Measurements from ENCODE around the gene CD3G. TPM values are rescaled to one million over a fixed set of nuclear protein-coding genes. Genes with fewer than 3 reads are reported as not detected.

The CD3G gene
- total and polyA plus RNA-seq, 2 of the 8 experiments (the other 6 are each of a cell fraction or from before 2014, with no cell fraction given): not detected

- Histone ChIP-seq H3K36me3 (ENCODE audit: control insufficient read depth in 2 of 4, insufficient read depth in 4 of 4, low read length in 3 of 4) (no peaks in the 10 kb centered on the region), H3K18ac (ENCODE audit: extremely low read depth, low read length) (no peak overlapping the region), H3K23me2 (ENCODE audit: low read depth, low read length) (peaks cover 5% of the 10 kb centered on the region; the same call in 1 of the 2 replicates), H4K91ac (replicated peaks; ENCODE audit: insufficient read length, low read length) (no peak overlapping the region), H2AFZ (ENCODE audit: low read length) (no peak overlapping the region), H3K14ac (ENCODE audit: insufficient read length) (no peak overlapping the region), H4K5ac (ENCODE audit: insufficient read length, low read depth, low read length) (no peak overlapping the region), H2BK12ac (ENCODE audit: low read depth, low read length) (no peak overlapping the region), H3K56ac (replicated peaks; ENCODE audit: insufficient read length, low read depth, low read length) (no peak overlapping the region), H3K9me3 (ENCODE audit: insufficient read depth in 2 of 2, low read depth in 1 of 2, low read length in 1 of 2) (no peaks in the 10 kb centered on the region), H3K79me2 (ENCODE audit: control insufficient read depth in 1 of 2, insufficient read depth in 2 of 2, low read length in 2 of 2) (no peaks in the 10 kb centered on the region), H3K9ac (replicated peaks in 1 of 4; ENCODE audit: extremely low read depth in 1 of 4, low read depth in 3 of 4, low read length in 3 of 4) (no peak overlapping the region), H3K27me3 (replicated peaks in 1 of 4; ENCODE audit: control insufficient read depth in 3 of 4, extremely low read depth in 1 of 4, insufficient read depth in 3 of 4, low read length in 3 of 4) (no peaks in the 10 kb centered on the region), H2BK120ac (replicated peaks; ENCODE audit: low read depth, low read length) (no peak overlapping the region), H2BK5ac (ENCODE audit: low read depth, low read length) (no peak overlapping the region), H2AK5ac (ENCODE audit: low read depth, low read length) (no peak overlapping the region), H3K27ac (ENCODE audit: low read depth, low read length) (no peak overlapping the region), H3K4me3 (ENCODE audit: extremely low read depth in 1 of 4, insufficient read depth in 2 of 4, low read depth in 3 of 4, low read length in 4 of 4) (no peak overlapping the region), H3K4me1 (replicated peaks in 1 of 4; ENCODE audit: control insufficient read depth in 3 of 4, insufficient read depth in 4 of 4, low read length in 3 of 4) (peaks cover 2 to 11% (median 6%) of the 10 kb centered on the region in 4 experiments; a peak in 6 of 7 replicates), H3K4me2 (ENCODE audit: insufficient read depth in 1 of 2, low read depth in 2 of 2, low read length in 2 of 2) (no peak overlapping the region), H4K8ac (ENCODE audit: extremely low read depth, insufficient read depth, low read length) (no peak overlapping the region), H3K23ac (ENCODE audit: insufficient read length) (no peak overlapping the region), H4K20me1 (replicated peaks in 1 of 2; ENCODE audit: control insufficient read depth in 1 of 2, insufficient read depth in 2 of 2, low read length in 2 of 2) (no peaks in the 10 kb centered on the region), H2BK15ac (ENCODE audit: low read length) (no peak overlapping the region), H2BK20ac (ENCODE audit: low read length) (no peak overlapping the region), H3K4ac (replicated peaks; ENCODE audit: insufficient read length, low read depth, low read length) (no peak overlapping the region), H3K79me1 (ENCODE audit: low read depth, low read length) (no peaks in the 10 kb centered on the region)
- TF ChIP-seq TAF7 (optimal IDR thresholded peaks at IDR 0.05; ENCODE audit: borderline replicate concordance, low read depth, low read length): no peak
- TF ChIP-seq ATF3 (IDR thresholded peaks at IDR 0.05; ENCODE audit: insufficient read depth, low read depth, low read length): no peak
- no peak for TF ChIP-seq SP1 (IDR thresholded peaks at IDR 0.05; ENCODE audit: low read depth, low read length)
- no peak for TF ChIP-seq HDAC2 (IDR thresholded peaks at IDR 0.05; ENCODE audit: borderline replicate concordance in 1 of 2, low read depth in 2 of 2, low read length in 2 of 2)
- no peak for TF ChIP-seq RFX5 (IDR thresholded peaks at IDR 0.05; ENCODE audit: borderline replicate concordance, low read depth, low read length)
- no peak for TF ChIP-seq RNF2 (IDR thresholded peaks at IDR 0.05; ENCODE audit: borderline replicate concordance, low read depth, low read length, missing control alignments, poor library complexity, severe bottlenecking)
- TF ChIP-seq CHD1 (IDR thresholded peaks at IDR 0.05; ENCODE audit: low read depth, low read length): no peak
- DNase-seq (ENCODE audit: low read depth in 1 of 2, low spot score in 2 of 2) (no peak), FAIRE-seq (no peak)
- WGBS, 2 experiments (ENCODE audit: extremely low coverage in 1 of 2, insufficient coverage in 1 of 2, insufficient read length in 1 of 2, insufficient replicate concordance in 2 of 2, low coverage in 1 of 2, low lambda C conversion rate in 2 of 2, missing lambda C conversion rate in 1 of 2): 85% methylated on average over 3 of the region's 3 CpGs; no CpG with 5 or more reads in 1 of the 2 experiments
- ChIA-PET CTCF (ENCODE audit: partially characterized antibody) (interaction anchor here (0.9 to 2.1 kb wide), 10 partner anchors 9 to 160 kb away, joined by 3 to 11 read pairs (median 3); no protein-coding TSS in a partner anchor), POLR2A (ENCODE audit: partially characterized antibody) (interaction anchor here (0.6 kb wide), 1 partner anchor 64 kb away, joined by 3 read pairs; no protein-coding TSS in a partner anchor)
Measured at GRCh38 chr11:118310781-118311485, 33.2 kb upstream of the CD3G start.
